Measurements from ENCODE around the gene PPP1R8. TPM values are rescaled to one million over a fixed set of nuclear protein-coding genes. Genes with fewer than 3 reads are reported as not detected.
A peak's percentile ranks its signal among the peaks of the same experiment; 100 is the strongest.

The PPP1R8 gene
- total and polyA plus RNA-seq, 9 of the 15 experiments (the other 6 are each of a cell fraction or from before 2014, with no cell fraction given) = 16.2 to 107 (median 75.3) TPM

GRCh38 chr1:27830621-27831440 lies at the start of gene PPP1R8 (continued):
- TF ChIP-seq ZNF407 (IDR thresholded peaks at IDR 0.05; ENCODE audit: low read depth) (no peak), ATF1 (CRISPR knock-in tag; IDR thresholded peaks at IDR 0.05) (no peak), ATF1 (tag; IDR thresholded peaks at IDR 0.05) (peak; percentile 71), NCOA1 (IDR thresholded peaks at IDR 0.05; ENCODE audit: low read depth) (peak; percentile 3; the same call in 1 of the 2 replicates), JUNB (CRISPR knock-in tag; conservative IDR thresholded peaks at IDR 0.05) (no peak), DPF2 (IDR thresholded peaks at IDR 0.05) (no peak), SMARCE1 (IDR thresholded peaks at IDR 0.05) (no peak), TFAM (CRISPR knock-in tag; conservative IDR thresholded peaks at IDR 0.05) (no peak), TAF15 (IDR thresholded peaks at IDR 0.05; ENCODE audit: low read depth, low read length) (no peak), NELFE (IDR thresholded peaks at IDR 0.05; ENCODE audit: insufficient read depth, insufficient read length) (no peak), RBM22 (IDR thresholded peaks at IDR 0.05; ENCODE audit: low read depth, low read length, poor library complexity, severe bottlenecking) (peak; percentile 71), CBFA2T2 (conservative IDR thresholded peaks at IDR 0.05) (no peak), SOX6 (IDR thresholded peaks at IDR 0.05) (0 out of 2 replicates have a peak, but pooled peaks have one; percentile 40), ZNF584 (CRISPR knock-in tag; IDR thresholded peaks at IDR 0.05; ENCODE audit: low read depth) (no peak), PREB (CRISPR knock-in tag; IDR thresholded peaks at IDR 0.05) (0 out of 2 replicates have a peak, but pooled peaks have one; percentile 21), EZH2 (IDR thresholded peaks at IDR 0.05; ENCODE audit: borderline replicate concordance, low read depth, low read length) (no peak), ATF3 (IDR thresholded peaks at IDR 0.05) (no peak), ATF3 (CRISPR knock-in tag; conservative IDR thresholded peaks at IDR 0.05) (no peak), PHF20 (IDR thresholded peaks at IDR 0.05; ENCODE audit: partially characterized antibody) (peak; percentile 84), ZNF780A (CRISPR knock-in tag; IDR thresholded peaks at IDR 0.05) (no peak)

Data from K562 (cell line).